IMR-90 (cell line): ENCODE measurements around the gene FGF12. TPM values are rescaled to one million over a fixed set of nuclear protein-coding genes. Genes with fewer than 3 reads are reported as not detected.

ENCODE experiments used
- ATAC-seq: fragments of 200-7000 bp; cut with Tn5 transposase; 2 replicates; pipeline ENCODE4 v1.9.1; 2020; ENCODE audit warnings: low read depth, mild to moderate bottlenecking, moderate library complexity
- BruUV-seq: library from RNA; stranded (reverse); fragments of 400-500 nt; replicated peaks from 2 replicates; lab custom pipeline; 2021; lab: Mats Ljungman, UMichigan
- CTCF ChIA-PET: fragments of 300-600 bp; formaldehyde crosslinking; extraction: SDS; loops from one replicate; lab custom pipeline; 2021; ENCODE audit warnings: antibody characterized with exemption; lab: Yijun Ruan, JAX
- POLR2A ChIA-PET: fragments of 300-600 bp; sonication (Branson Sonifier 250); formaldehyde crosslinking; loops from one replicate; lab custom pipeline; 2022; ENCODE audit warnings: antibody characterized with exemption; ENCODE audit not compliant: unreplicated experiment; lab: Charles Lee
- DNase-seq: peaks from one replicate; pipeline ENCODE4 v3.0.0; 2013
- H2AFZ ChIP-seq: replicated peaks from 2 replicates; pipeline ENCODE3; 2013; ENCODE audit warnings: low read length, mild to moderate bottlenecking; ENCODE audit not compliant: poor library complexity
- H2AK5ac ChIP-seq: 2 replicates; pipeline ENCODE4 v1.6.1; 2013; ENCODE audit warnings: low read depth, low read length, inconsistent platforms
- H2AK9ac ChIP-seq: replicated peaks from 2 replicates; pipeline ENCODE3; 2013; ENCODE audit warnings: mild to moderate bottlenecking, low read depth, low read length, moderate library complexity; ENCODE audit not compliant: poor library complexity
- H2BK120ac ChIP-seq: 2 replicates; pipeline ENCODE4 v1.6.1; 2013; ENCODE audit warnings: low read depth, low read length, inconsistent platforms
- H2BK15ac ChIP-seq: 3 replicates; pipeline ENCODE4 v1.6.1; 2013; ENCODE audit warnings: low read depth, low read length, inconsistent platforms
- H2BK20ac ChIP-seq: 2 replicates; pipeline ENCODE4 v1.6.1; 2013; ENCODE audit warnings: low read depth, mild to moderate bottlenecking, inconsistent platforms, low read length, moderate library complexity
- H2BK5ac ChIP-seq: 2 replicates; pipeline ENCODE4 v1.6.1; 2013; ENCODE audit warnings: mild to moderate bottlenecking, low read depth, low read length, inconsistent platforms; ENCODE audit not compliant: poor library complexity, severe bottlenecking
- H3K14ac ChIP-seq: replicated peaks from 2 replicates; pipeline ENCODE4 v1.6.1; 2013; ENCODE audit warnings: low read depth, low read length, inconsistent platforms
- H3K18ac ChIP-seq: 2 replicates; pipeline ENCODE4 v1.6.1; 2013; ENCODE audit warnings: low read depth, low read length, control low read depth
- H3K23ac ChIP-seq: 2 replicates; pipeline ENCODE4 v1.6.1; 2013; ENCODE audit warnings: low read depth, low read length, inconsistent platforms
- H3K27ac ChIP-seq: 2 replicates; pipeline ENCODE4 v1.5.1; 2013; ENCODE audit warnings: mild to moderate bottlenecking, control low read depth, low read length; ENCODE audit not compliant: insufficient read depth
- H3K27me3 ChIP-seq: 2 replicates; pipeline ENCODE4 v1.6.1; 2013; ENCODE audit warnings: low read length; ENCODE audit not compliant: control insufficient read depth, insufficient read depth
- H3K36me3 ChIP-seq: 2 replicates; pipeline ENCODE4 v1.6.1; 2013; ENCODE audit warnings: low read length, mixed read lengths; ENCODE audit not compliant: control insufficient read depth, insufficient read depth
- H3K4ac ChIP-seq: 2 replicates; pipeline ENCODE4 v1.6.1; 2013; ENCODE audit warnings: low read depth, low read length, inconsistent platforms
- H3K4me1 ChIP-seq: 2 replicates; pipeline ENCODE4 v1.6.1; 2013; ENCODE audit warnings: low read length, mixed read lengths; ENCODE audit not compliant: control insufficient read depth, insufficient read depth
- H3K4me2 ChIP-seq: 2 replicates; pipeline ENCODE4 v1.6.1; 2013; ENCODE audit warnings: low read depth, mild to moderate bottlenecking, control low read depth, low read length, moderate library complexity
- H3K4me3 ChIP-seq: 2 replicates; pipeline ENCODE4 v1.5.1; 2013; ENCODE audit warnings: low read depth, mild to moderate bottlenecking, control low read depth, low read length, moderate library complexity; ENCODE audit not compliant: insufficient read depth
- H3K56ac ChIP-seq: 2 replicates; pipeline ENCODE4 v1.6.1; 2013; ENCODE audit warnings: low read length, inconsistent platforms; ENCODE audit not compliant: insufficient read depth; ENCODE audit errors: extremely low read depth
- H3K79me1 ChIP-seq, 2 experiments: 2 replicates each; pipeline ENCODE4 v1.6.1; 2013; ENCODE audit warnings: low read length in 2 of 2, inconsistent platforms in 1 of 2, low read depth in 1 of 2
- H3K9ac ChIP-seq: 2 replicates; pipeline ENCODE4 v1.6.1; 2013; ENCODE audit warnings: low read depth, low read length, control low read depth
- H3K9me1 ChIP-seq: 2 replicates; pipeline ENCODE4 v1.6.1; 2013; ENCODE audit warnings: low read length, inconsistent platforms; ENCODE audit not compliant: insufficient read depth
- H3K9me3 ChIP-seq: 2 replicates; pipeline ENCODE4 v1.6.1; 2013; ENCODE audit warnings: low read length; ENCODE audit not compliant: control insufficient read depth, insufficient read depth
- H4K20me1 ChIP-seq: 2 replicates; pipeline ENCODE4 v1.6.1; 2013; ENCODE audit warnings: low read length, inconsistent platforms; ENCODE audit not compliant: insufficient read depth
- H4K5ac ChIP-seq: 2 replicates; pipeline ENCODE4 v1.6.1; 2013; ENCODE audit warnings: mild to moderate bottlenecking, low read depth, low read length, control low read depth
- H4K8ac ChIP-seq, 2 experiments: 2 replicates each; pipeline ENCODE4 v1.6.1; 2013; ENCODE audit warnings: low read depth in 2 of 2, low read length in 2 of 2, control low read depth in 1 of 2, inconsistent platforms in 1 of 2
- H4K91ac ChIP-seq: 2 replicates; pipeline ENCODE4 v1.6.1; 2013; ENCODE audit warnings: low read depth, low read length, inconsistent platforms; ENCODE audit not compliant: insufficient read depth
- BHLHE40 ChIP-seq: fragments of 150-350 bp; IDR thresholded peaks from 2 replicates; pipeline ENCODE4 v1.6.1; 2016; ENCODE audit warnings: mild to moderate bottlenecking, low read depth, low read length
- CHD1 ChIP-seq: IDR thresholded peaks from 2 replicates; pipeline ENCODE4 v1.6.1; 2012; ENCODE audit warnings: low read depth, low read length, improper control_type of control experiment
- FOS ChIP-seq: fragments of 150-350 bp; IDR thresholded peaks from 2 replicates; pipeline ENCODE4 v1.6.1; 2016; ENCODE audit warnings: low read depth, low read length
- MAFK ChIP-seq: IDR thresholded peaks from 2 replicates; pipeline ENCODE4 v1.6.1; 2012; ENCODE audit warnings: low read depth, low read length, improper control_type of control experiment
- MAZ ChIP-seq: IDR thresholded peaks from 2 replicates; pipeline ENCODE4 v1.6.1; 2012; ENCODE audit warnings: low read depth, mild to moderate bottlenecking, low read length, improper control_type of control experiment, moderate library complexity, borderline replicate concordance
- MXI1 ChIP-seq: IDR thresholded peaks from 2 replicates; pipeline ENCODE4 v1.6.1; 2012; ENCODE audit warnings: low read depth, mild to moderate bottlenecking, low read length, moderate library complexity, borderline replicate concordance
- NFE2L2 ChIP-seq: fragments of 150-350 bp; IDR thresholded peaks from 2 replicates; pipeline ENCODE4 v1.6.1; 2016; ENCODE audit warnings: low read depth, mild to moderate bottlenecking, low read length
- POLR2A ChIP-seq: IDR thresholded peaks from 2 replicates; pipeline ENCODE4 v1.6.1; 2012; ENCODE audit warnings: mild to moderate bottlenecking, low read depth, low read length
- RAD21 ChIP-seq: IDR thresholded peaks from 2 replicates; pipeline ENCODE4 v1.6.1; 2012; ENCODE audit warnings: low read length, improper control_type of control experiment
- RFX5 ChIP-seq: IDR thresholded peaks from 2 replicates; pipeline ENCODE4 v1.8.0; 2012; ENCODE audit warnings: low read depth, mild to moderate bottlenecking, low read length, moderate library complexity
- SMC3 ChIP-seq: fragments of 150-350 bp; IDR thresholded peaks from 2 replicates; pipeline ENCODE4 v1.6.1; 2016; ENCODE audit warnings: low read depth, mild to moderate bottlenecking, antibody characterized with exemption, low read length, moderate library complexity
- USF2 ChIP-seq: fragments of 150-350 bp; IDR thresholded peaks from 2 replicates; pipeline ENCODE4 v1.6.1; 2017; ENCODE audit warnings: mild to moderate bottlenecking, antibody characterized with exemption, low read length, low read depth
- WGBS, 2 experiments: methylation state at CpG; one replicate each; pipeline versions ENCODE4 v1.1.5 to v1.1.7; 2013; ENCODE audit warnings: missing lambda C conversion rate in 2 of 2; ENCODE audit not compliant: insufficient read length in 1 of 2; ENCODE audit errors: extremely low coverage in 2 of 2; 5-methylcytosine and 5-hydroxymethylcytosine counted together
- dilution Hi-C: fragments of 300-500 bp; cut with HindIII; formaldehyde crosslinking; loops from one replicate; pipeline ENCODE4 v1.14.3; 2018; ENCODE audit warnings: low sequenced_read_pairs; ENCODE audit not compliant: unreplicated experiment
- in situ Hi-C: fragments of 300-500 bp; cut with MboI; formaldehyde crosslinking; loops from 3 replicates; pipeline ENCODE4 v1.14.3; 2019; ENCODE audit warnings: low sequenced_read_pairs, inconsistent platforms, mixed read lengths
- intact Hi-C: fragments of 100-400 bp; cut with micrococcal nuclease; formaldehyde crosslinking; loops from 2 replicates; pipeline ENCODE4 v1.10.0; 2022
- polyA plus RNA-seq, 3 experiments: library from polyadenylated mRNA; depleted of rRNA; stranded (reverse); fragments of >200 nt; gene quantifications; 2 replicates each; pipeline ENCODE4 v1.2.3, GENCODE V29; 2012; ENCODE audit warnings: low replicate concordance in 1 of 3
- total RNA-seq: library from RNA; depleted of rRNA; stranded (reverse); fragments of >200 nt; gene quantifications from 2 replicates; pipeline ENCODE4 v1.2.3, GENCODE V29; 2012

FGF12 gene
- total and polyA plus RNA-seq, 2 of the 4 experiments (the other 2 are of a cell fraction), result not detected

- no peaks in the 10 kb centered on the region for H4K20me1 ChIP-seq
- H3K18ac ChIP-seq, result no peak overlapping the region
- no peaks in the 10 kb centered on the region for H3K79me1 ChIP-seq
- H3K56ac ChIP-seq, result no peak overlapping the region
- H3K36me3 ChIP-seq, result no peaks in the 10 kb centered on the region
- H3K9ac ChIP-seq, result no peak overlapping the region
- H2BK5ac ChIP-seq, result no peak overlapping the region
- H2BK15ac ChIP-seq, result no peak overlapping the region
- H4K8ac ChIP-seq, result no peak overlapping the region
- H2BK20ac ChIP-seq, result no peak overlapping the region
- H3K27me3 ChIP-seq, result no peaks in the 10 kb centered on the region
- TF ChIP-seq FOS, result no peak
- no peak for TF ChIP-seq BHLHE40
- no peak for TF ChIP-seq USF2
- TF ChIP-seq RAD21, result no peak
- TF ChIP-seq MAZ, result no peak
- TF ChIP-seq MAFK, result no peak
- TF ChIP-seq CHD1, result no peak
- no peak for TF ChIP-seq SMC3
- no peak for TF ChIP-seq POLR2A
- TF ChIP-seq RFX5, result no peak
- no peak for TF ChIP-seq MXI1
- TF ChIP-seq NFE2L2, result no peak
- no peak overlapping the region for H3K4ac ChIP-seq
- no peak for ATAC-seq
- dilution Hi-C loops, result no loop called here
- no peaks in the 10 kb centered on the region for H3K4me1 ChIP-seq
- no peak overlapping the region for H4K91ac ChIP-seq
- H3K4me2 ChIP-seq, result no peak overlapping the region
- no peak overlapping the region for H3K4me3 ChIP-seq
- no peak overlapping the region for H2AK5ac ChIP-seq
- no peaks in the 10 kb centered on the region for H3K9me1 ChIP-seq
- H3K27ac ChIP-seq, result no peak overlapping the region
- no peak overlapping the region for H3K14ac ChIP-seq
- ChIA-PET CTCF (no interaction called here), POLR2A (no interaction called here)
- no peak overlapping the region for H2BK120ac ChIP-seq
- DNase-seq, result no peak
- no peak overlapping the region for H4K5ac ChIP-seq
- in situ Hi-C loops, result no loop called here
- BruUV-seq, result no TSS peak
- intact Hi-C loops, result no loop called here
- H2AFZ ChIP-seq, result no peak overlapping the region
- H3K23ac ChIP-seq, result no peak overlapping the region
- H3K9me3 ChIP-seq, result peaks cover 15% of the 10 kb centered on the region
- whole genome bisulfite sequencing, 2 experiments, result no CpG with 5 or more reads among the region's 4 CpGs
- no peak overlapping the region for H2AK9ac ChIP-seq
These were observed 51.2 kb downstream of the FGF12 start for GRCh38 chr3:192675958-192676649.
